Mammary epithelial cell (primary cell): Measurements from ENCODE around the gene BRPF3.

ENCODE experiments used
- EZH2 ChIP-seq: IDR thresholded peaks from 2 replicates; pipeline ENCODE4 v1.6.1; 2012; ENCODE audit warnings: low read length, inconsistent platforms, borderline replicate concordance
- TF ChIP-seq, protein P1 (sequence below), 2 donors: IDR thresholded peaks in 1 of 2; conservative IDR thresholded peaks in 1 of 2; 2 replicates each; pipeline ENCODE4 v1.5.1; 2011 to 2012; ENCODE audit warnings: inconsistent platforms in 2 of 2, low read length in 2 of 2, mild to moderate bottlenecking in 2 of 2, control low read depth in 1 of 2, low read depth in 1 of 2; ENCODE audit not compliant: insufficient read depth in 1 of 2; ENCODE audit errors: extremely low read depth in 1 of 2

DNA sequence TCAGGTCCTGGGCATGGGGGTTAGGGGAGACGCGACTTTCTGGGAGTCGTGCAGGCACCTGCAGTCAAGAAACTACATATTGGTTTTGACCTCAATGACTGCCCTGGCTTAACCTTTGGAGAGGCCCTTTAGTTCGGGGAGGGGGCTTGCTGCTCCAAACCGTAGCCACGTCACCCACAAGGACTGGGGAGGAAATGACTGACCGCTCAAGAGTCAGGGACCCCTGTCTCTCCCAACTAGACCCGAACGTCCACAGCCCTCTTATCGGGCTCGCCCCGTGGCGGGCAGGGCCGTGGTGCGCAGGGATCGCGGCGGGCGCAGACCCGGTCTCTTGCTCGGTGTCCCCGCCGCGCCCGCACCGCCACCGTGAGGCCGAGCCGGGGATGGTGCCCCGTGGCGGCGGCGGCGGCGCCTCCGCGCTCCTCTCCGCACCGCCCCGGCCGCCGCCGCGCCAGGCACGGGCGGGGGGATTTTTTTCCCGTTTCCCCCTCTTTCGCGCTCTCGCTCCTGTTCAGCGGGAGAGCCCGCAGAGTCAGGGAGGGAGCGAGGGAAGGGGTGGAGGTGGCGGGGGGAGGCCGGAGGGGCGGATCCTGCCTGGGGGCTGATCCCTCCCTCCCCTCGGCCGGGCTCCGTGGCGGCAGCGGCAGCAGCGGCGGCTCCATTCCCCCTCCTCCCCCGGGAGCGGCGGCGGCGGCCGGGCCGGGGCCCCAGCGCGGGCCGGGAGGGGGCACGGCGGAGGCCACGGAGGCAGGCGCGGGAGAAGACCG is at the start of gene BRPF3:
- TF ChIP-seq EZH2, result no peak
- TF ChIP-seq, protein P1, sequence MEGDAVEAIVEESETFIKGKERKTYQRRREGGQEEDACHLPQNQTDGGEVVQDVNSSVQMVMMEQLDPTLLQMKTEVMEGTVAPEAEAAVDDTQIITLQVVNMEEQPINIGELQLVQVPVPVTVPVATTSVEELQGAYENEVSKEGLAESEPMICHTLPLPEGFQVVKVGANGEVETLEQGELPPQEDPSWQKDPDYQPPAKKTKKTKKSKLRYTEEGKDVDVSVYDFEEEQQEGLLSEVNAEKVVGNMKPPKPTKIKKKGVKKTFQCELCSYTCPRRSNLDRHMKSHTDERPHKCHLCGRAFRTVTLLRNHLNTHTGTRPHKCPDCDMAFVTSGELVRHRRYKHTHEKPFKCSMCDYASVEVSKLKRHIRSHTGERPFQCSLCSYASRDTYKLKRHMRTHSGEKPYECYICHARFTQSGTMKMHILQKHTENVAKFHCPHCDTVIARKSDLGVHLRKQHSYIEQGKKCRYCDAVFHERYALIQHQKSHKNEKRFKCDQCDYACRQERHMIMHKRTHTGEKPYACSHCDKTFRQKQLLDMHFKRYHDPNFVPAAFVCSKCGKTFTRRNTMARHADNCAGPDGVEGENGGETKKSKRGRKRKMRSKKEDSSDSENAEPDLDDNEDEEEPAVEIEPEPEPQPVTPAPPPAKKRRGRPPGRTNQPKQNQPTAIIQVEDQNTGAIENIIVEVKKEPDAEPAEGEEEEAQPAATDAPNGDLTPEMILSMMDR (conservative IDR thresholded peaks at IDR 0.05 in 1 of 2, IDR thresholded peaks at IDR 0.05 in 1 of 2; ENCODE audit: extremely low read depth in 1 of 2, insufficient read depth in 1 of 2, low read depth in 1 of 2, low read length in 2 of 2), result peak; percentile 24 to 49
